Choroid plexus epithelial cell (primary cell): ENCODE data around the gene RPL18A.

Experiments
- DNase-seq: peaks from one replicate; pipeline ENCODE4 v3.0.0-alpha.2; 2010; ENCODE audit warnings: low read depth
- H3K4me3 ChIP-seq: 2 replicates; pipeline ENCODE4 v1.5.1; 2011; ENCODE audit warnings: low read depth, mild to moderate bottlenecking, control low read depth, low read length, moderate library complexity
- CTCF ChIP-seq: conservative IDR thresholded peaks from 2 replicates; pipeline ENCODE4 v1.5.1; 2011; ENCODE audit warnings: low read depth, mild to moderate bottlenecking, control low read depth, inconsistent platforms, low read length, moderate library complexity

Gene RPL18A

GRCh38 chr19:17834350-17835181 lies 25.1 kb upstream of the RPL18A start:
- no peak overlapping the region for H3K4me3 ChIP-seq
- peak; percentile 30 for TF ChIP-seq CTCF
- DNase-seq: no peak

- no peak for TF ChIP-seq CTCF
- no peak for DNase-seq
- H3K4me3 ChIP-seq: no peak overlapping the region
These were observed 24.3 kb upstream of the RPL18A start for GRCh38 chr19:17835182-17836006.

DNA sequence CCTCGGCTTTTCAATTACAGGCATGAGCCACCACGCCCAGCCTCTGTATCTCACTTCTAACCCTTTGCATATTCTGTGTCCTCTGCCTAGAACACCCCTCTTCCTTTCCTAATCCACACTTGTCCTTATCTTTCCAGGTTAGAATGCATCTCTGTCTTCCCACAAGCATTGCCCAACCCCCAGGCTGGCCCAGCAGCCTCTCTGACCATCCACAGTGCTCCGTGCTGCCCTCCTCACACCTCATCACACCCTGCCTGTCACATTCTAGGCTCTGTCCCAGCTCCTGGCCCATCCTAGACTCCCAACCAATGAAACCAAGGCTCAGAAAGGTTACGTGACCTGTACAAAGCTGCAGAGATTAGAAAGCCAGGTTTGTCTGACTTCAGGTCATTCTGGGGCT lies 23.2 kb upstream of the RPL18A start:
- TF ChIP-seq CTCF: no peak
- H3K4me3 ChIP-seq: no peak overlapping the region
- no peak for DNase-seq

GRCh38 chr19:17837972-17838371 lies 21.7 kb upstream of the RPL18A start:
- no peak for TF ChIP-seq CTCF
- DNase-seq: no peak
- no peak overlapping the region for H3K4me3 ChIP-seq

GRCh38 chr19:17840019-17840418 lies 19.7 kb upstream of the RPL18A start:
- no peak for TF ChIP-seq CTCF
- DNase-seq: no peak
- H3K4me3 ChIP-seq: no peak overlapping the region

GRCh38 chr19:17841371-17841809 lies 18.3 kb upstream of the RPL18A start:
- no peak for TF ChIP-seq CTCF
- no peak for DNase-seq
- peak overlapping the region; percentile 44 for H3K4me3 ChIP-seq
